CD14-positive monocyte (primary cell): ENCODE data around the gene MBP. TPM values are rescaled to one million over a fixed set of nuclear protein-coding genes. Genes with fewer than 3 reads are reported as not detected.

ENCODE experiments used
- DNase-seq, 3 donors: peaks; one replicate each; pipeline ENCODE4 v3.0.0-alpha.2; 2011 to 2022
- H2AFZ ChIP-seq: 2 replicates; pipeline ENCODE4 v1.6.0; 2012; ENCODE audit warnings: mild to moderate bottlenecking, low read depth, low read length, inconsistent platforms; ENCODE audit not compliant: insufficient read depth, poor library complexity, severe bottlenecking
- H3K27ac ChIP-seq, 2 donors: 1 replicate in 1 of 2; 2 replicates in 1 of 2; pipeline ENCODE4 v1.5.1; 2012 to 2013; ENCODE audit warnings: low read length in 2 of 2, control low read depth in 1 of 2, inconsistent platforms in 1 of 2, low read depth in 1 of 2, mild to moderate bottlenecking in 1 of 2
- H3K27me3 ChIP-seq, 2 donors: one replicate each; pipeline versions ENCODE4 v1.6.0 to v1.6.1; 2011 to 2013; ENCODE audit warnings: low read length in 2 of 2; ENCODE audit not compliant: control insufficient read depth in 2 of 2, insufficient read depth in 2 of 2
- H3K36me3 ChIP-seq, 2 donors: replicated peaks in 1 of 2; 1 replicate in 1 of 2; 2 replicates in 1 of 2; pipeline versions ENCODE4 v1.5.1 to v1.6.1; 2012 to 2013; ENCODE audit warnings: low read length in 2 of 2, control low read depth in 1 of 2, inconsistent platforms in 1 of 2, mild to moderate bottlenecking in 1 of 2; ENCODE audit not compliant: insufficient read depth in 2 of 2, control insufficient read depth in 1 of 2
- H3K4me1 ChIP-seq, 2 donors: 1 replicate in 1 of 2; 2 replicates in 1 of 2; pipeline versions ENCODE4 v1.5.1 to v1.6.1; 2012 to 2013; ENCODE audit warnings: low read length in 2 of 2, control low read depth in 1 of 2, inconsistent platforms in 1 of 2, mild to moderate bottlenecking in 1 of 2, moderate library complexity in 1 of 2; ENCODE audit not compliant: insufficient read depth in 2 of 2, control insufficient read depth in 1 of 2
- H3K4me2 ChIP-seq: replicated peaks from 2 replicates; pipeline ENCODE3; 2012; ENCODE audit warnings: low read length, moderate library complexity, mild to moderate bottlenecking; ENCODE audit not compliant: poor library complexity, severe bottlenecking; ENCODE audit errors: extremely low read depth
- H3K4me3 ChIP-seq, 3 experiments: fragments of 200-600 bp in 1 of 3; sonication (generic) in 1 of 3; replicated peaks in 1 of 3; 1 replicate in 2 of 3; 2 replicates in 1 of 3; pipeline ENCODE4 v1.5.1; 2011 to 2013; ENCODE audit warnings: low read length in 3 of 3, mild to moderate bottlenecking in 3 of 3, control low read depth in 2 of 3, low read depth in 2 of 3, inconsistent platforms in 1 of 3, moderate library complexity in 1 of 3
- H3K79me2 ChIP-seq: 2 replicates; pipeline ENCODE4 v1.6.0; 2012; ENCODE audit warnings: mild to moderate bottlenecking, control low read depth, inconsistent platforms, low read length, moderate library complexity; ENCODE audit not compliant: insufficient read depth
- H3K9ac ChIP-seq: 2 replicates; pipeline ENCODE4 v1.6.0; 2017; ENCODE audit warnings: low read length, mild to moderate bottlenecking; ENCODE audit not compliant: insufficient read depth, poor library complexity, severe bottlenecking
- H3K9me3 ChIP-seq, 2 donors: replicated peaks in 1 of 2; 1 replicate in 1 of 2; 2 replicates in 1 of 2; pipeline versions ENCODE4 v1.5.1 to v1.6.1; 2012 to 2013; ENCODE audit warnings: low read length in 2 of 2, control low read depth in 1 of 2; ENCODE audit not compliant: control insufficient read depth in 1 of 2, insufficient read depth in 1 of 2
- H4K20me1 ChIP-seq: 2 replicates; pipeline ENCODE4 v1.6.0; 2012; ENCODE audit warnings: mild to moderate bottlenecking, low read length, control low read depth, moderate library complexity; ENCODE audit not compliant: insufficient read depth
- H3K27ac Mint-ChIP-seq, 7 donors: one replicate each; pipeline ENCODE4 v1.8.0; 2020; ENCODE audit warnings: mild to moderate bottlenecking in 7 of 7, mixed read lengths in 7 of 7, moderate library complexity in 6 of 7, inconsistent platforms in 2 of 7
- H3K27me3 Mint-ChIP-seq, 3 donors: one replicate each; pipeline ENCODE4 v1.8.0; 2021 to 2022; ENCODE audit warnings: low read depth in 3 of 3, mild to moderate bottlenecking in 3 of 3, mixed read lengths in 3 of 3, moderate library complexity in 3 of 3, inconsistent platforms in 1 of 3
- H3K36me3 Mint-ChIP-seq, 2 donors: one replicate each; pipeline ENCODE4 v1.8.0; 2020; ENCODE audit warnings: mixed read lengths in 2 of 2, inconsistent platforms in 1 of 2, mild to moderate bottlenecking in 1 of 2
- H3K4me1 Mint-ChIP-seq: one replicate; pipeline ENCODE4 v1.8.0; 2020; ENCODE audit warnings: mild to moderate bottlenecking, mixed read lengths
- H3K4me3 Mint-ChIP-seq, 2 donors: one replicate each; pipeline ENCODE4 v1.8.0; 2020; ENCODE audit warnings: mild to moderate bottlenecking in 2 of 2, mixed read lengths in 2 of 2, moderate library complexity in 1 of 2
- H3K9me3 Mint-ChIP-seq, 7 donors: one replicate each; pipeline ENCODE4 v1.8.0; 2020 to 2022; ENCODE audit warnings: mixed read lengths in 7 of 7, mild to moderate bottlenecking in 6 of 7, moderate library complexity in 6 of 7, inconsistent platforms in 2 of 7
- WGBS: methylation state at CpG from one replicate; pipeline ENCODE4 v1.1.5; 2013; ENCODE audit warnings: missing lambda C conversion rate; ENCODE audit not compliant: insufficient coverage; 5-methylcytosine and 5-hydroxymethylcytosine counted together
- intact Hi-C, 2 donors: fragments of 100-400 bp; cut with micrococcal nuclease; formaldehyde crosslinking; loops; one replicate each; pipeline versions ENCODE4 v1.15.0 to v1.15.1; 2023
- polyA plus RNA-seq, 3 donors: library from polyadenylated mRNA; depleted of rRNA in 1 of 3; unstranded in 2 of 3; stranded (reverse) in 1 of 3; fragments of 300-500 nt in 2 of 3; fragments of >200 nt in 1 of 3; fragmentation: Illumina TruSeq in 2 of 3; gene quantifications; 1 replicate in 2 of 3; 2 replicates in 1 of 3; pipeline ENCODE4 v1.2.3, GENCODE V29; 2012 to 2021
- TF ChIP-seq, protein P1 (sequence below): fragments of 200-600 bp; IDR thresholded peaks from one replicate; pipeline ENCODE4 v1.8.0; 2022; ENCODE audit warnings: antibody characterized with exemption, mild to moderate bottlenecking

The MBP gene
- polyA plus RNA-seq, 3 donors: 47.7 to 81.0 (median 50.4) TPM

DNA sequence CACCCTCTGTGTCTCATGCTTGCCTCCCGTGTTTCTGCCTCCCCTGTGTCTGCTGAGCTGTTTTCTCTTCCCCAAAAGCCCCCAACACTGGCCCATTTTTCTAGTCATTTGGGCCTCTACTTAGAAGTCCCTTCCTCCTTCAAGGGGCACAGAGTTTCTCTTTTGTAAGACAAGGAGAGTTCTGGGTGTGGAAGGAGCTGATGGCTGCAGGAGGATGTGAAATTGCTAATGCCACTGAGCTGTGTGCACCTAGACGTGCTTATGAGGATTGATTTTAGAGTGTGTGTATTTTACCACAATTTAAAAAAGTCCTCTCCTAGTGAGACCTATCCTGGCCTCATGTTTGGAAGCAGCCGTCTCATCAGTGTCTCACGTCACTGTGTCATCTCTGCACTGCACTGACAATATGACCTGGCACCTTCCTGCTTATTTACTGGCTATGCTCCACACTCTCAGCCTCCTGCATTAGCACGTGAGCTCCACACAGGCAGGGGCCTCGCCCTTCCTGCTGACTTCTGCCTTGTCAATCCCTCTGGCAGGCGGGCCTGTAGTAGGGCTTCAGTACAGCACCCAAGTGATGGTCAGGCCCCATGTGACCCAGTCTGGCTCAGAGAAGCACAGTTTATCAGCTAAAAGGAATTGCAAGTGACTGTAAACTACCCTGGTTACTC lies 8.0 kb upstream of the MBP start:
- no peak overlapping the region for H2AFZ ChIP-seq
- peaks cover 24 to 26% of the 10 kb centered on the region in 2 donors for H3K4me1 ChIP-seq
- H3K4me2 ChIP-seq: no peak overlapping the region
- peaks cover 12 to 23% of the 10 kb centered on the region in 2 donors for H3K9me3 ChIP-seq
- H3K9ac ChIP-seq: no peak overlapping the region
- no peaks in the 10 kb centered on the region for H3K36me3 ChIP-seq
- H3K4me1 Mint-ChIP-seq: peaks cover 27% of the 10 kb centered on the region
- no peaks in the 10 kb centered on the region for H3K79me2 ChIP-seq
- DNase-seq: peak; percentile 85 to 95 (median 94)
- H3K27ac Mint-ChIP-seq: peak overlapping the region; percentile 67 to 93 (median 85)
- no peaks in the 10 kb centered on the region for H3K27me3 ChIP-seq
- TF ChIP-seq, protein P1, sequence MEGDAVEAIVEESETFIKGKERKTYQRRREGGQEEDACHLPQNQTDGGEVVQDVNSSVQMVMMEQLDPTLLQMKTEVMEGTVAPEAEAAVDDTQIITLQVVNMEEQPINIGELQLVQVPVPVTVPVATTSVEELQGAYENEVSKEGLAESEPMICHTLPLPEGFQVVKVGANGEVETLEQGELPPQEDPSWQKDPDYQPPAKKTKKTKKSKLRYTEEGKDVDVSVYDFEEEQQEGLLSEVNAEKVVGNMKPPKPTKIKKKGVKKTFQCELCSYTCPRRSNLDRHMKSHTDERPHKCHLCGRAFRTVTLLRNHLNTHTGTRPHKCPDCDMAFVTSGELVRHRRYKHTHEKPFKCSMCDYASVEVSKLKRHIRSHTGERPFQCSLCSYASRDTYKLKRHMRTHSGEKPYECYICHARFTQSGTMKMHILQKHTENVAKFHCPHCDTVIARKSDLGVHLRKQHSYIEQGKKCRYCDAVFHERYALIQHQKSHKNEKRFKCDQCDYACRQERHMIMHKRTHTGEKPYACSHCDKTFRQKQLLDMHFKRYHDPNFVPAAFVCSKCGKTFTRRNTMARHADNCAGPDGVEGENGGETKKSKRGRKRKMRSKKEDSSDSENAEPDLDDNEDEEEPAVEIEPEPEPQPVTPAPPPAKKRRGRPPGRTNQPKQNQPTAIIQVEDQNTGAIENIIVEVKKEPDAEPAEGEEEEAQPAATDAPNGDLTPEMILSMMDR: no peak
- intact Hi-C loops: loop anchor here in 1 of 2 donors (5.0 kb wide), 1 partner anchor 72 kb away; no protein-coding TSS in a partner anchor
- H3K4me3 Mint-ChIP-seq: peak overlapping the region in 1 of 2 donors; percentile 47
- H4K20me1 ChIP-seq: no peaks in the 10 kb centered on the region
- peaks cover 11 to 34% (median 30%) of the 10 kb centered on the region in 7 donors for H3K9me3 Mint-ChIP-seq
- no peak overlapping the region for H3K4me3 ChIP-seq
- H3K27me3 Mint-ChIP-seq: peaks cover 0 to 4% (median 3%) of the 10 kb centered on the region in 3 donors
- 21% methylated on average over 6 of the region's 7 CpGs for WGBS
- peak overlapping the region; percentile 57 to 87 for H3K27ac ChIP-seq
- peaks cover 9 to 15% of the 10 kb centered on the region in 2 donors for H3K36me3 Mint-ChIP-seq

DNA sequence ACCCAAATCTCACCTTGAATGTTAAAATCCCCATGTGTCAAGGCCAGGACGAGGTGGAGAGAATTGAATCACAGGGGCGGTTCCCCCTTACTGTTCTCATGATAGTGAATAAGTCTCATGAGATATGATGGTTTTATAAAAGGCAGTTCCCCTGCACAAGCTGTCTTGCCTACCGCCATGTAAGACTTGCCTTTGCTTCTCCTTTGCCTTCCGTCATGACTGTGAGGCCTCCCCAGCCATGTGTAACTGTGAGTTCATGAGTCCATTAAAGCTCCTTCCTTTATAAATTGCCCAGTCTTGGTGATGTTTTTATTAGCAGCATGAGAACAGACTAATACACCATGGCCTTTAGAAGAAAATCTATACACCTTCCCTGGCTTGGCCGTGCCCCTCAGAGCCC lies 7.4 kb upstream of the MBP start:
- peak in 1 of 3 donors; percentile 34 for DNase-seq
- H3K79me2 ChIP-seq: no peaks in the 10 kb centered on the region
- no peak overlapping the region for H3K4me3 ChIP-seq
- no peaks in the 10 kb centered on the region for H3K36me3 ChIP-seq
- Mint-ChIP-seq H3K4me3 (no peak overlapping the region), H3K27me3 (peaks cover 0 to 6% (median 3%) of the 10 kb centered on the region in 3 donors), H3K9me3 (peaks cover 11 to 34% (median 31%) of the 10 kb centered on the region in 7 donors), H3K27ac (peak overlapping the region in 6 of 7 donors; percentile 73 to 93 (median 88)), H3K4me1 (peaks cover 27% of the 10 kb centered on the region), H3K36me3 (peaks cover 12 to 15% of the 10 kb centered on the region in 2 donors)
- no peak overlapping the region for H2AFZ ChIP-seq
- H3K27ac ChIP-seq: peak overlapping the region; percentile 57 to 87
- WGBS: 100% methylated on average over 1 of the region's 5 CpGs
- intact Hi-C loops: loop anchor here in 1 of 2 donors (5.0 kb wide), 1 partner anchor 72 kb away; no protein-coding TSS in a partner anchor
- H3K9ac ChIP-seq: no peak overlapping the region
- H3K27me3 ChIP-seq: no peaks in the 10 kb centered on the region
- H4K20me1 ChIP-seq: no peaks in the 10 kb centered on the region
- peaks cover 12 to 25% of the 10 kb centered on the region in 2 donors for H3K9me3 ChIP-seq
- H3K4me2 ChIP-seq: no peak overlapping the region
- TF ChIP-seq, protein P1: no peak
- peaks cover 24 to 26% of the 10 kb centered on the region in 2 donors for H3K4me1 ChIP-seq
